ENCODE measurements around the gene VRK1. TPM values are rescaled to one million over a fixed set of nuclear protein-coding genes. Genes with fewer than 3 reads are reported as not detected.
"Not testable (repeated sequence)": the region's sequence is repeated elsewhere in the genome, so short reads cannot be mapped to it uniquely, and the experiment has no call there.

Gene VRK1
- polyA plus RNA-seq, 1 of the 3 experiments (the other 2 are of a cell fraction) = 9.1 TPM

DNA sequence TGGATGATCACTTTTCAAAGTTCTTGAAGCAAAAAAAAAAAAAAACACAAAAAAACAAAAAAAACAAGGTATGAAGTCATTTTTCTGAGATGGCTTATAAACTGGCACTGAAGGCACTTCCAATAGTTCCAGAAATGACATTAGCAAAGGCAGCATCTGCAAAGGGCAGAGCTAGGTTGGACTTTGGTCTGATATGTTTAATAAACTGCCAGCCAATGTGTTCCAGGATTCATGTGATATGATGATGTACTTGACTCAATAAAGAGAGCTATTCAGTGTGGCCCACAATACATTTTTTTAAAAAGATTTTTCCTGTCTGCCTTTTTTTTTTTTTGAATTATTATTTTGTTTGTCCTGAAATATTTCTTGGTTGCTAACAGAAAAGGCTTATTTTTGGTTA, 79.6 kb downstream of the VRK1 start:
- H3K9me2 ChIP-seq = no peaks in the 10 kb centered on the region
- no peak overlapping the region for H3K4me3 ChIP-seq (ENCODE audit: low read depth in 2 of 2, low read length in 1 of 2)
- peaks cover 5 to 14% of the 10 kb centered on the region in 2 experiments for H3K36me3 ChIP-seq (replicated peaks in 1 of 2; ENCODE audit: control insufficient read depth in 1 of 2, insufficient read depth in 2 of 2, low read length in 1 of 2)
- no peak overlapping the region for H3K4me2 ChIP-seq
- ChIA-PET POLR2A (no interaction called here), CTCF (no interaction called here)
- no peak for DNase-seq
- H2AFZ ChIP-seq (ENCODE audit: low read depth) = no peak overlapping the region
- H3K79me2 ChIP-seq (ENCODE audit: insufficient read depth) = no peaks in the 10 kb centered on the region
- no peak overlapping the region for H3K9ac ChIP-seq
- H3K27ac ChIP-seq (ENCODE audit: low read depth in 2 of 2, low read length in 1 of 2) = no peak overlapping the region
- H3K27me3 ChIP-seq (ENCODE audit: insufficient read depth) = no peaks in the 10 kb centered on the region
- no peaks in the 10 kb centered on the region for H4K20me1 ChIP-seq (ENCODE audit: insufficient read depth)
- H3K4me1 ChIP-seq (ENCODE audit: control insufficient read depth in 1 of 2, insufficient read depth in 2 of 2, low read depth in 1 of 2, low read length in 1 of 2) = no peaks in the 10 kb centered on the region; a peak in 1 of 4 replicates
- H3F3A ChIP-seq (replicated peaks; ENCODE audit: insufficient read depth) = no peaks in the 10 kb centered on the region
- no peaks in the 10 kb centered on the region for H3K9me3 ChIP-seq
- TF ChIP-seq ELF1 (IDR thresholded peaks at IDR 0.05) (no peak), TEAD4 (IDR thresholded peaks at IDR 0.05; ENCODE audit: borderline replicate concordance, insufficient read depth) (no peak), NFIC (IDR thresholded peaks at IDR 0.05; ENCODE audit: borderline replicate concordance) (no peak)

DNA sequence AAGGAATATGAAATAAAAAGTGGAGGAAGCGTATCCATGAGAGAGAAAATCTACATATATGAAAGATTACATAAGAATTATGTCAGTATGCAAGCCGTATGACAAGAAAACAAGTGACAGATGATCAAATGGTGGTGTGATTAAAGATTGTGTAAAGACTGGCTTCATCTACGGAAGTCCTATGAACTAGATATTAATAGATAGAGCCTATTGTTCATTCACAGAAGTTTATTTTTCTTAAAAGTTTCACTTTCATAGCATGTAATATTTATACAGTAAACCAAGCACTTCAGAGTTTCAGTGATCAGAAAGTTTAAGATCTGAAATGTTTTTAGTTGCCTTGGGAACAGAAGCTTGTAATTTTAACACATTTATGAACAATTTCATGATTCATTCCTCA, 84.5 kb downstream of the VRK1 start:
- no peak overlapping the region for H3K9ac ChIP-seq
- H3K27ac ChIP-seq (ENCODE audit: low read depth in 2 of 2, low read length in 1 of 2) = no peak overlapping the region
- WGBS (ENCODE audit: low lambda C conversion rate) = 92% methylated on average over 3 of the region's 3 CpGs
- H3K4me3 ChIP-seq (ENCODE audit: low read depth in 2 of 2, low read length in 1 of 2) = no peak overlapping the region
- H3K36me3 ChIP-seq (replicated peaks in 1 of 2; ENCODE audit: control insufficient read depth in 1 of 2, insufficient read depth in 2 of 2, low read length in 1 of 2) = peaks cover 10 to 13% of the 10 kb centered on the region in 2 experiments
- no peaks in the 10 kb centered on the region for H3F3A ChIP-seq (replicated peaks; ENCODE audit: insufficient read depth)
- no peak overlapping the region for H3K4me2 ChIP-seq
- ChIA-PET POLR2A (no interaction called here), CTCF (interaction anchor here (1.0 kb wide), 1 partner anchor 83 kb away, joined by 3 read pairs; no protein-coding TSS in a partner anchor)
- no peak for TF ChIP-seq YY1 (IDR thresholded peaks at IDR 0.05; ENCODE audit: low read depth)
- no peak for TF ChIP-seq JUND (IDR thresholded peaks at IDR 0.05)
- TF ChIP-seq GABPA (IDR thresholded peaks at IDR 0.05; ENCODE audit: low read depth) = no peak
- TF ChIP-seq NFIC (IDR thresholded peaks at IDR 0.05; ENCODE audit: borderline replicate concordance) = no peak
- no peak for TF ChIP-seq RAD21 (IDR thresholded peaks at IDR 0.05; ENCODE audit: low read length)
- no peak for TF ChIP-seq SIN3A (IDR thresholded peaks at IDR 0.05; ENCODE audit: borderline replicate concordance, low read depth, low read length)
- TF ChIP-seq RFX5 (IDR thresholded peaks at IDR 0.05; ENCODE audit: low read length) = no peak
- TF ChIP-seq EZH2phosphoT487 (IDR thresholded peaks at IDR 0.05; ENCODE audit: borderline replicate concordance, low read depth) = no peak
- TF ChIP-seq, protein P1, sequence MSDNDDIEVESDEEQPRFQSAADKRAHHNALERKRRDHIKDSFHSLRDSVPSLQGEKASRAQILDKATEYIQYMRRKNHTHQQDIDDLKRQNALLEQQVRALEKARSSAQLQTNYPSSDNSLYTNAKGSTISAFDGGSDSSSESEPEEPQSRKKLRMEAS (IDR thresholded peaks at IDR 0.05; ENCODE audit: low read depth) = no peak
- TF ChIP-seq FOSL2 (IDR thresholded peaks at IDR 0.05; ENCODE audit: borderline replicate concordance, low read depth) = no peak
- TF ChIP-seq MXI1 (IDR thresholded peaks at IDR 0.05; ENCODE audit: low read depth, low read length) = no peak
- no peak for TF ChIP-seq NRF1 (IDR thresholded peaks at IDR 0.05; ENCODE audit: low read depth, low read length)
- TF ChIP-seq, protein P2, sequence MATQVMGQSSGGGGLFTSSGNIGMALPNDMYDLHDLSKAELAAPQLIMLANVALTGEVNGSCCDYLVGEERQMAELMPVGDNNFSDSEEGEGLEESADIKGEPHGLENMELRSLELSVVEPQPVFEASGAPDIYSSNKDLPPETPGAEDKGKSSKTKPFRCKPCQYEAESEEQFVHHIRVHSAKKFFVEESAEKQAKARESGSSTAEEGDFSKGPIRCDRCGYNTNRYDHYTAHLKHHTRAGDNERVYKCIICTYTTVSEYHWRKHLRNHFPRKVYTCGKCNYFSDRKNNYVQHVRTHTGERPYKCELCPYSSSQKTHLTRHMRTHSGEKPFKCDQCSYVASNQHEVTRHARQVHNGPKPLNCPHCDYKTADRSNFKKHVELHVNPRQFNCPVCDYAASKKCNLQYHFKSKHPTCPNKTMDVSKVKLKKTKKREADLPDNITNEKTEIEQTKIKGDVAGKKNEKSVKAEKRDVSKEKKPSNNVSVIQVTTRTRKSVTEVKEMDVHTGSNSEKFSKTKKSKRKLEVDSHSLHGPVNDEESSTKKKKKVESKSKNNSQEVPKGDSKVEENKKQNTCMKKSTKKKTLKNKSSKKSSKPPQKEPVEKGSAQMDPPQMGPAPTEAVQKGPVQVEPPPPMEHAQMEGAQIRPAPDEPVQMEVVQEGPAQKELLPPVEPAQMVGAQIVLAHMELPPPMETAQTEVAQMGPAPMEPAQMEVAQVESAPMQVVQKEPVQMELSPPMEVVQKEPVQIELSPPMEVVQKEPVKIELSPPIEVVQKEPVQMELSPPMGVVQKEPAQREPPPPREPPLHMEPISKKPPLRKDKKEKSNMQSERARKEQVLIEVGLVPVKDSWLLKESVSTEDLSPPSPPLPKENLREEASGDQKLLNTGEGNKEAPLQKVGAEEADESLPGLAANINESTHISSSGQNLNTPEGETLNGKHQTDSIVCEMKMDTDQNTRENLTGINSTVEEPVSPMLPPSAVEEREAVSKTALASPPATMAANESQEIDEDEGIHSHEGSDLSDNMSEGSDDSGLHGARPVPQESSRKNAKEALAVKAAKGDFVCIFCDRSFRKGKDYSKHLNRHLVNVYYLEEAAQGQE (IDR thresholded peaks at IDR 0.05; ENCODE audit: low read depth, low read length) = no peak
- no peaks in the 10 kb centered on the region for H3K9me2 ChIP-seq
- H4K20me1 ChIP-seq (ENCODE audit: insufficient read depth) = no peaks in the 10 kb centered on the region
- H3K4me1 ChIP-seq (ENCODE audit: control insufficient read depth in 1 of 2, insufficient read depth in 2 of 2, low read depth in 1 of 2, low read length in 1 of 2) = no peaks in the 10 kb centered on the region; a peak in 1 of 4 replicates
- no peaks in the 10 kb centered on the region for H3K79me2 ChIP-seq (ENCODE audit: insufficient read depth)
- H3K9me3 ChIP-seq = no peaks in the 10 kb centered on the region
- no peak overlapping the region for H2AFZ ChIP-seq (ENCODE audit: low read depth)
- H3K27me3 ChIP-seq (ENCODE audit: insufficient read depth) = no peaks in the 10 kb centered on the region
- DNase-seq = no peak

DNA sequence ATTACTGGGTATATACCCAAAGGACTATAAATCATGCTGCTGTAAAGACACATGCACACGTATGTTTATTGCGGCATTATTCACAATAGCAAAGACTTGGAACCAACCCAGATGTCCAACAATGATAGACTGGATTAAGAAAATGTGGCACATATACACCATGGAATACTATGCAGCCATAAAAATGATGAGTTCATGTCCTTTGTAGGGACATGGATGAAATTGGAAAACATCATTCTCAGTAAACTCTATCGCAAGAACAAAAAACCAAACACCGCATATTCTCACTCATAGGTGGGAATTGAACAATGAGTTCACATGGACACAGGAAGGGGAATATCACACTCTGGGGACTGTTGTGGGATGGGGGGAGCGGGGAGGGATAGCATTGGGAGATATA, 86.8 kb downstream of the VRK1 start:
- H3K4me1 ChIP-seq (ENCODE audit: control insufficient read depth in 1 of 2, insufficient read depth in 2 of 2, low read depth in 1 of 2, low read length in 1 of 2); H3F3A ChIP-seq (replicated peaks; ENCODE audit: insufficient read depth); CTCF ChIA-PET; H4K20me1 ChIP-seq (ENCODE audit: insufficient read depth); H3K9ac ChIP-seq; POLR2A ChIA-PET; DNase-seq; H3K9me3 ChIP-seq; H3K9me2 ChIP-seq; H3K27ac ChIP-seq (ENCODE audit: low read depth in 2 of 2, low read length in 1 of 2); H3K4me3 ChIP-seq (ENCODE audit: low read depth in 2 of 2, low read length in 1 of 2); H3K79me2 ChIP-seq (ENCODE audit: insufficient read depth); H3K36me3 ChIP-seq (replicated peaks in 1 of 2; ENCODE audit: control insufficient read depth in 1 of 2, insufficient read depth in 2 of 2, low read length in 1 of 2); H2AFZ ChIP-seq (ENCODE audit: low read depth); H3K4me2 ChIP-seq; H3K27me3 ChIP-seq (ENCODE audit: insufficient read depth): not testable (repeated sequence)
- WGBS (ENCODE audit: low lambda C conversion rate) = 97% methylated on average over 5 of the region's 5 CpGs

All from SK-N-SH (cell line).